Mesothelial cell of epicardium (in vitro differentiated cells): Measurements from ENCODE around the gene TLR3. TPM values are rescaled to one million over a fixed set of nuclear protein-coding genes. Genes with fewer than 3 reads are reported as not detected.
A peak's percentile ranks its signal among the peaks of the same experiment; 100 is the strongest.

Experiments
- DNase-seq, 2 experiments: peaks; one replicate each; pipeline ENCODE4 v3.0.0; 2021; ENCODE audit warnings: low spot score in 2 of 2; ENCODE audit not compliant: unreplicated experiment in 2 of 2
- H3K27ac Mint-ChIP-seq: 2 replicates; pipeline ENCODE4 v1.8.0; 2021; ENCODE audit warnings: mixed read lengths
- H3K27me3 Mint-ChIP-seq: 2 replicates; pipeline ENCODE4 v1.8.0; 2021; ENCODE audit warnings: low read depth, mixed read lengths
- H3K36me3 Mint-ChIP-seq: 2 replicates; pipeline ENCODE4 v1.8.0; 2021; ENCODE audit warnings: mixed read lengths
- H3K4me1 Mint-ChIP-seq: 2 replicates; pipeline ENCODE4 v1.8.0; 2021; ENCODE audit warnings: mixed read lengths
- H3K4me3 Mint-ChIP-seq: 2 replicates; pipeline ENCODE4 v1.8.0; 2021; ENCODE audit warnings: mild to moderate bottlenecking, moderate library complexity, mixed read lengths
- H3K9me3 Mint-ChIP-seq: 2 replicates; pipeline ENCODE4 v1.8.0; 2021; ENCODE audit warnings: mixed read lengths
- total RNA-seq: library from RNA; stranded (reverse); gene quantifications from 3 replicates; pipeline ENCODE4 v1.2.1, GENCODE V29; 2021
- TF ChIP-seq, protein P1 (sequence below): fragments of 200-600 bp; sonication (generic); IDR thresholded peaks from one replicate; pipeline ENCODE4 v1.5.0; 2021; ENCODE audit warnings: antibody characterized with exemption; ENCODE audit not compliant: unreplicated experiment

Gene TLR3
- total RNA-seq, 1 donor from 2014 or later, result 9.2 TPM

DNA sequence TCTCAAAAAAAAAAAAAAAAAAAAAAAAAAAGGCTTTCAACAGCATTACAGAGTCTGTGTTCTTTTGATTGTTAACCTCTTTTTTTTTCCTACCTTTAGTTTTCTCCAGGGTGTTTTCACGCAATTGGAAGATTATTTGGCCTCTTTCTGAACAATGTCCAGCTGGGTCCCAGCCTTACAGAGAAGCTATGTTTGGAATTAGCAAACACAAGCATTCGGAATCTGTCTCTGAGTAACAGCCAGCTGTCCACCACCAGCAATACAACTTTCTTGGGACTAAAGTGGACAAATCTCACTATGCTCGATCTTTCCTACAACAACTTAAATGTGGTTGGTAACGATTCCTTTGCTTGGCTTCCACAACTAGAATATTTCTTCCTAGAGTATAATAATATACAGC lies 13.3 kb downstream of the TLR3 start:
- H3K4me1 Mint-ChIP-seq, result peaks cover 27% of the 10 kb centered on the region
- no peak overlapping the region for H3K4me3 Mint-ChIP-seq
- peaks cover 20% of the 10 kb centered on the region for H3K36me3 Mint-ChIP-seq
- H3K27me3 Mint-ChIP-seq, result no peaks in the 10 kb centered on the region
- DNase-seq, result no peak
- TF ChIP-seq, protein P1, sequence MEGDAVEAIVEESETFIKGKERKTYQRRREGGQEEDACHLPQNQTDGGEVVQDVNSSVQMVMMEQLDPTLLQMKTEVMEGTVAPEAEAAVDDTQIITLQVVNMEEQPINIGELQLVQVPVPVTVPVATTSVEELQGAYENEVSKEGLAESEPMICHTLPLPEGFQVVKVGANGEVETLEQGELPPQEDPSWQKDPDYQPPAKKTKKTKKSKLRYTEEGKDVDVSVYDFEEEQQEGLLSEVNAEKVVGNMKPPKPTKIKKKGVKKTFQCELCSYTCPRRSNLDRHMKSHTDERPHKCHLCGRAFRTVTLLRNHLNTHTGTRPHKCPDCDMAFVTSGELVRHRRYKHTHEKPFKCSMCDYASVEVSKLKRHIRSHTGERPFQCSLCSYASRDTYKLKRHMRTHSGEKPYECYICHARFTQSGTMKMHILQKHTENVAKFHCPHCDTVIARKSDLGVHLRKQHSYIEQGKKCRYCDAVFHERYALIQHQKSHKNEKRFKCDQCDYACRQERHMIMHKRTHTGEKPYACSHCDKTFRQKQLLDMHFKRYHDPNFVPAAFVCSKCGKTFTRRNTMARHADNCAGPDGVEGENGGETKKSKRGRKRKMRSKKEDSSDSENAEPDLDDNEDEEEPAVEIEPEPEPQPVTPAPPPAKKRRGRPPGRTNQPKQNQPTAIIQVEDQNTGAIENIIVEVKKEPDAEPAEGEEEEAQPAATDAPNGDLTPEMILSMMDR, result no peak
- no peak overlapping the region for H3K27ac Mint-ChIP-seq
- no peaks in the 10 kb centered on the region for H3K9me3 Mint-ChIP-seq

- TF ChIP-seq, protein P1, result no peak
- Mint-ChIP-seq H3K27ac (no peak overlapping the region), H3K27me3 (no peaks in the 10 kb centered on the region), H3K4me3 (no peak overlapping the region), H3K9me3 (peaks cover 3% of the 10 kb centered on the region), H3K36me3 (peaks cover 6% of the 10 kb centered on the region), H3K4me1 (no peaks in the 10 kb centered on the region)
- no peak for DNase-seq
Measured at GRCh38 chr4:186088523-186088922, 19.6 kb downstream of the TLR3 start.

- H3K27ac Mint-ChIP-seq, result no peak overlapping the region
Measured at GRCh38 chr4:186092296-186092695, 23.3 kb downstream of the TLR3 start.

GRCh38 chr4:186095406-186095805 lies 26.4 kb downstream of the TLR3 start:
- TF ChIP-seq, protein P1, result no peak
- no peak overlapping the region for H3K4me3 Mint-ChIP-seq
- no peaks in the 10 kb centered on the region for H3K27me3 Mint-ChIP-seq
- no peak overlapping the region for H3K27ac Mint-ChIP-seq
- peaks cover 14% of the 10 kb centered on the region for H3K4me1 Mint-ChIP-seq
- H3K9me3 Mint-ChIP-seq, result no peaks in the 10 kb centered on the region
- DNase-seq, result no peak
- H3K36me3 Mint-ChIP-seq, result no peaks in the 10 kb centered on the region

More at GRCh38 chr4:186092296-186092695, 23.3 kb downstream of the TLR3 start:
- Mint-ChIP-seq H3K36me3 (peaks cover 2% of the 10 kb centered on the region), H3K4me1 (peaks cover 11% of the 10 kb centered on the region), H3K9me3 (peaks cover 3% of the 10 kb centered on the region), H3K4me3 (no peak overlapping the region), H3K27me3 (no peaks in the 10 kb centered on the region)
- TF ChIP-seq, protein P1, result no peak
- DNase-seq, result no peak

GRCh38 chr4:186096681-186097165 lies 27.8 kb downstream of the TLR3 start:
- H3K27me3 Mint-ChIP-seq, result no peaks in the 10 kb centered on the region
- no peaks in the 10 kb centered on the region for H3K36me3 Mint-ChIP-seq
- H3K4me3 Mint-ChIP-seq, result no peak overlapping the region
- no peak for DNase-seq
- peaks cover 14% of the 10 kb centered on the region for H3K4me1 Mint-ChIP-seq
- TF ChIP-seq, protein P1, result no peak
- no peaks in the 10 kb centered on the region for H3K9me3 Mint-ChIP-seq
- peak overlapping the region; percentile 27 for H3K27ac Mint-ChIP-seq

DNA sequence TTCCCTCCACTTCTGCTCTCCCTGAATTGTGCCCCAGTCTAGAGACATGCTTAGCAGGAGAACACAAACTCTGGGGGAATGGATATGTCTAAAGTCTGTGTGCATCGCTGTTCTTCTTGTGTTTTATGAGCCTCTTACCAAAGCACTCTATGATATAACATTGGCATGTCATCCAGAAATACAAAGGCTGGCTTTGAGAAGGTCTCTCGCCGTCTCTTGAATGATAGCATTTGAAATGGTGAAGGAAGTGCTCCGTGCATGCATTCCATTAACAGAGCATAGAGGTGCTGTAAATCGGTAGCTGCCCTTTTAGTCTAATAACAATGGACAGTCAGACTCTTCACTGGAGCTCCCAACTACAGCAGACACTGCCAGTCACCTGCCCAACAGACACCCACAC lies 28.4 kb downstream of the TLR3 start:
- Mint-ChIP-seq H3K4me3 (no peak overlapping the region), H3K9me3 (no peaks in the 10 kb centered on the region), H3K4me1 (peaks cover 14% of the 10 kb centered on the region), H3K27ac (peak overlapping the region; percentile 49), H3K36me3 (no peaks in the 10 kb centered on the region), H3K27me3 (no peaks in the 10 kb centered on the region)
- TF ChIP-seq, protein P1, result no peak
- no peak for DNase-seq
